Astrocyte (in vitro differentiated cells and primary cell): ENCODE results near the gene MMD. TPM values are rescaled to one million over a fixed set of nuclear protein-coding genes. Genes with fewer than 3 reads are reported as not detected.
A peak's percentile ranks its signal among the peaks of the same experiment; 100 is the strongest.
"Not testable (repeated sequence)": the region's sequence is repeated elsewhere in the genome, so short reads cannot be mapped to it uniquely, and the experiment has no call there.

Experiments used
- DNase-seq: peaks from one replicate; pipeline ENCODE4 v3.0.0-alpha.2; 2010; ENCODE audit warnings: low read depth
- FAIRE-seq: peaks from 2 replicates; lab custom pipeline; 2011; peaks lifted over from hg19 to GRCh38; lab: Jason Lieb, UNC
- H2AFZ ChIP-seq: 2 replicates; pipeline ENCODE4 v1.6.0; 2012; ENCODE audit warnings: low read depth, low read length, inconsistent platforms
- H3K27ac ChIP-seq: 2 replicates; pipeline ENCODE4 v1.5.1; 2011; ENCODE audit warnings: low read depth, low read length, inconsistent platforms
- H3K27me3 ChIP-seq: 2 replicates; pipeline ENCODE4 v1.6.0; 2011; ENCODE audit warnings: low read length, inconsistent platforms; ENCODE audit not compliant: insufficient read depth
- H3K36me3 ChIP-seq: 2 replicates; pipeline ENCODE4 v1.5.1; 2011; ENCODE audit warnings: low read length, inconsistent platforms; ENCODE audit not compliant: insufficient read depth
- H3K4me1 ChIP-seq: 2 replicates; pipeline ENCODE4 v1.5.1; 2011; ENCODE audit warnings: low read length, inconsistent platforms; ENCODE audit not compliant: insufficient read depth
- H3K4me2 ChIP-seq: 2 replicates; pipeline ENCODE4 v1.6.0; 2012; ENCODE audit warnings: low read length, inconsistent platforms
- H3K4me3 ChIP-seq: 2 replicates; pipeline ENCODE4 v1.5.1; 2011; ENCODE audit warnings: low read depth, mild to moderate bottlenecking, low read length, inconsistent platforms; ENCODE audit not compliant: insufficient read depth
- H3K79me2 ChIP-seq: 2 replicates; pipeline ENCODE4 v1.6.0; 2012; ENCODE audit warnings: mild to moderate bottlenecking, low read length, inconsistent platforms; ENCODE audit not compliant: insufficient read depth
- H3K9ac ChIP-seq: 2 replicates; pipeline ENCODE4 v1.6.0; 2012; ENCODE audit warnings: mild to moderate bottlenecking, low read length, inconsistent platforms
- H3K9me3 ChIP-seq: 2 replicates; pipeline ENCODE4 v1.5.1; 2012; ENCODE audit warnings: low read depth, mild to moderate bottlenecking, low read length, inconsistent platforms; ENCODE audit not compliant: insufficient read depth
- H4K20me1 ChIP-seq: 2 replicates; pipeline ENCODE4 v1.6.0; 2012; ENCODE audit warnings: low read length, inconsistent platforms; ENCODE audit not compliant: insufficient read depth
- H3K27ac Mint-ChIP-seq: one replicate; pipeline ENCODE4 v1.8.0; 2021; ENCODE audit warnings: mild to moderate bottlenecking, mixed read lengths; ENCODE audit not compliant: unreplicated experiment
- H3K27me3 Mint-ChIP-seq: one replicate; pipeline ENCODE4 v1.8.0; 2021; ENCODE audit warnings: low read depth, mixed read lengths; ENCODE audit not compliant: unreplicated experiment
- H3K36me3 Mint-ChIP-seq: one replicate; pipeline ENCODE4 v1.8.0; 2021; ENCODE audit warnings: low read depth, mixed read lengths; ENCODE audit not compliant: unreplicated experiment
- H3K4me1 Mint-ChIP-seq: one replicate; pipeline ENCODE4 v1.8.0; 2021; ENCODE audit warnings: low read depth, mixed read lengths; ENCODE audit not compliant: unreplicated experiment
- H3K4me3 Mint-ChIP-seq: one replicate; pipeline ENCODE4 v1.8.0; 2021; ENCODE audit warnings: mild to moderate bottlenecking, moderate library complexity, mixed read lengths; ENCODE audit not compliant: unreplicated experiment
- H3K9me3 Mint-ChIP-seq: one replicate; pipeline ENCODE4 v1.8.0; 2021; ENCODE audit warnings: mild to moderate bottlenecking, mixed read lengths; ENCODE audit not compliant: unreplicated experiment
- EZH2 ChIP-seq: IDR thresholded peaks from 2 replicates; pipeline ENCODE4 v1.6.1; 2012; ENCODE audit warnings: mild to moderate bottlenecking, low read length, inconsistent platforms; ENCODE audit not compliant: insufficient read depth
- total RNA-seq: library from RNA; stranded (reverse); gene quantifications from 2 replicates; pipeline ENCODE4 v1.2.1, GENCODE V29; 2021
- TF ChIP-seq, protein P1 (sequence below): IDR thresholded peaks from 2 replicates; pipeline ENCODE4 v1.5.1; 2011; ENCODE audit warnings: low read depth, mild to moderate bottlenecking, inconsistent platforms, low read length, moderate library complexity; ENCODE audit not compliant: insufficient read depth

MMD gene
- total RNA-seq, 1 donor from 2014 or later: 8.6 TPM

DNA sequence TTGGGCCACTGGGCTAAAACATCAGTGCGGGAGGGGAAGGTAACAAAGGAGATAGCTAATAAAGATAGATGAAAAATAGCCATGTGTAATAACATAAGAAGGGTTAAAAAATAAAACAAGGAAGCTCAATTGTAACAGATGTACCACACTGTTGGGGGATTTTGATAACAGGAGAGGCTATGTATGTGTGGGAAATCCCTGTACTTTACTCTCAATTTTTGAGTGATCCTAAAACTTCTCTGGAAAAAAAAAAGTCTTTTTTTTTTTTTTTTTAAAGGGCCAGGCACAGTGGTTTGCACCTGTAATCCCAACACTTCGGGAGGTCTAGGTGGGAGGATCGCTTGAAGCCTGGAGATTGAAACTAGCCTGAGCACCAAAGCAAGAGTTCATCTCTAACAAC, 1.9 kb upstream of the MMD start:
- Histone ChIP-seq H3K27me3 (peaks cover 23% of the 10 kb centered on the region), H3K4me1 (peaks cover 10% of the 10 kb centered on the region), H3K79me2 (peaks cover 11% of the 10 kb centered on the region), H3K36me3 (no peaks in the 10 kb centered on the region), H4K20me1 (no peaks in the 10 kb centered on the region), H3K9me3 (no peaks in the 10 kb centered on the region), H3K9ac (no peak overlapping the region), H2AFZ (no peak overlapping the region), H3K4me2 (no peak overlapping the region), H3K4me3 (no peak overlapping the region), H3K27ac (no peak overlapping the region)
- TF ChIP-seq, protein P1, sequence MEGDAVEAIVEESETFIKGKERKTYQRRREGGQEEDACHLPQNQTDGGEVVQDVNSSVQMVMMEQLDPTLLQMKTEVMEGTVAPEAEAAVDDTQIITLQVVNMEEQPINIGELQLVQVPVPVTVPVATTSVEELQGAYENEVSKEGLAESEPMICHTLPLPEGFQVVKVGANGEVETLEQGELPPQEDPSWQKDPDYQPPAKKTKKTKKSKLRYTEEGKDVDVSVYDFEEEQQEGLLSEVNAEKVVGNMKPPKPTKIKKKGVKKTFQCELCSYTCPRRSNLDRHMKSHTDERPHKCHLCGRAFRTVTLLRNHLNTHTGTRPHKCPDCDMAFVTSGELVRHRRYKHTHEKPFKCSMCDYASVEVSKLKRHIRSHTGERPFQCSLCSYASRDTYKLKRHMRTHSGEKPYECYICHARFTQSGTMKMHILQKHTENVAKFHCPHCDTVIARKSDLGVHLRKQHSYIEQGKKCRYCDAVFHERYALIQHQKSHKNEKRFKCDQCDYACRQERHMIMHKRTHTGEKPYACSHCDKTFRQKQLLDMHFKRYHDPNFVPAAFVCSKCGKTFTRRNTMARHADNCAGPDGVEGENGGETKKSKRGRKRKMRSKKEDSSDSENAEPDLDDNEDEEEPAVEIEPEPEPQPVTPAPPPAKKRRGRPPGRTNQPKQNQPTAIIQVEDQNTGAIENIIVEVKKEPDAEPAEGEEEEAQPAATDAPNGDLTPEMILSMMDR: no peak
- no peak for TF ChIP-seq EZH2
- H3K36me3 Mint-ChIP-seq: no peaks in the 10 kb centered on the region
- FAIRE-seq (no peak), DNase-seq (no peak)
- H3K4me3 Mint-ChIP-seq: no peak overlapping the region
- no peaks in the 10 kb centered on the region for H3K9me3 Mint-ChIP-seq
- peaks cover 5% of the 10 kb centered on the region for H3K4me1 Mint-ChIP-seq
- peaks cover 11% of the 10 kb centered on the region for H3K27me3 Mint-ChIP-seq
- H3K27ac Mint-ChIP-seq: no peak overlapping the region

DNA sequence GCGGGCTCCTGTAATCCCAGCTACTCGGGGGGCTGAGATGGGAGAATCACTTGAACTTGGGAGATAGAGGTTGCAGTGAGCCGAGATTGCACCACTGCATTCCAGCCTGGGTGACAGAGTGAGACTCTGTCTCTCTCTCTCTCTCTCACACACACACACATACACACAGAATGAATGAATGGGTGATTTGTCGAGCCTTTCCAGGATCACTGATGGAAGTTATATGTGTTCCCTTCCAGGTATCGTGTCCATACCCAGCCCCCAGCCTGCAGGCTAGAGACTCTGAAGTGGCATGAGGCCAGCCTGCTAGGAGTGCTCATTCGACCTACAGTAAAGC, 1.2 kb upstream of the MMD start:
- not testable (repeated sequence) for H3K4me3 Mint-ChIP-seq, H2AFZ ChIP-seq, H4K20me1 ChIP-seq, H3K4me2 ChIP-seq, H3K9me3 ChIP-seq, H3K9ac ChIP-seq, H3K36me3 ChIP-seq, H3K36me3 Mint-ChIP-seq, FAIRE-seq, DNase-seq, H3K27ac Mint-ChIP-seq, H3K4me1 Mint-ChIP-seq, H3K4me3 ChIP-seq, H3K9me3 Mint-ChIP-seq, H3K27ac ChIP-seq
- peaks cover 11% of the 10 kb centered on the region for H3K27me3 Mint-ChIP-seq
- peaks cover 11% of the 10 kb centered on the region for H3K79me2 ChIP-seq
- H3K27me3 ChIP-seq: peaks cover 23% of the 10 kb centered on the region
- peaks cover 10% of the 10 kb centered on the region for H3K4me1 ChIP-seq

DNA sequence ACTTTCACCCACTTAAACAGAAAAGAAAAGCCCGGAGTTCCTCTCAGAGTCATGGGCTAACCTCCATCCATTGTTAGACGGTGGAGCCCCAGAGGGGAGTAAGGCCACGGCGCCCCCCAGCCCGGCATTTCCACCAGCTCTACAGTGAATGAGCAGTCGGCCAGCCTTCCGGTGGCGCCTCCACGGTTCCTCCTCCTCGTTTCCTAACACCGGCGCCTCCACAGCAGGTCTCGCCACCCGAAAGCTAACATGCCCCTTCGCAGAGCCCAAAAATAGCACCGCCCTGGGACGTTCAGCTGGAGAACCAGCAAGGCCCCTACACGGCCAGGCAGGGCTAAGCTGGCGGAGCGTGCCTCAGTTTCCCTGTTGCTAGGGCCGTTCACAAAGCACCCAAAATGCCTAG, 858 bp downstream of the MMD start:
- Histone ChIP-seq H3K9me3 (no peaks in the 10 kb centered on the region), H4K20me1 (no peaks in the 10 kb centered on the region), H3K4me2 (peak overlapping the region; percentile 100), H2AFZ (peak overlapping the region; percentile 96), H3K36me3 (no peaks in the 10 kb centered on the region), H3K27ac (no peak overlapping the region), H3K27me3 (peaks cover 22% of the 10 kb centered on the region), H3K9ac (peak overlapping the region; percentile 89), H3K4me1 (peaks cover 10% of the 10 kb centered on the region), H3K79me2 (peaks cover 11% of the 10 kb centered on the region), H3K4me3 (peak overlapping the region; percentile 91)
- Mint-ChIP-seq H3K27ac (peak overlapping the region; percentile 16), H3K27me3 (peaks cover 10% of the 10 kb centered on the region), H3K9me3 (no peaks in the 10 kb centered on the region), H3K4me3 (peak overlapping the region; percentile 89), H3K4me1 (peaks cover 7% of the 10 kb centered on the region), H3K36me3 (no peaks in the 10 kb centered on the region)
- no peak for TF ChIP-seq EZH2
- TF ChIP-seq, protein P1: no peak
- FAIRE-seq (no peak), DNase-seq (no peak)
